NK-92 (cell line): ENCODE measurements around the gene CDH20.

Experiments used
- DNase-seq: peaks from one replicate; lab custom pipeline; 2025; ENCODE audit not compliant: unreplicated experiment; lab: John Stamatoyannopoulos, UW

CDH20 gene

DNA sequence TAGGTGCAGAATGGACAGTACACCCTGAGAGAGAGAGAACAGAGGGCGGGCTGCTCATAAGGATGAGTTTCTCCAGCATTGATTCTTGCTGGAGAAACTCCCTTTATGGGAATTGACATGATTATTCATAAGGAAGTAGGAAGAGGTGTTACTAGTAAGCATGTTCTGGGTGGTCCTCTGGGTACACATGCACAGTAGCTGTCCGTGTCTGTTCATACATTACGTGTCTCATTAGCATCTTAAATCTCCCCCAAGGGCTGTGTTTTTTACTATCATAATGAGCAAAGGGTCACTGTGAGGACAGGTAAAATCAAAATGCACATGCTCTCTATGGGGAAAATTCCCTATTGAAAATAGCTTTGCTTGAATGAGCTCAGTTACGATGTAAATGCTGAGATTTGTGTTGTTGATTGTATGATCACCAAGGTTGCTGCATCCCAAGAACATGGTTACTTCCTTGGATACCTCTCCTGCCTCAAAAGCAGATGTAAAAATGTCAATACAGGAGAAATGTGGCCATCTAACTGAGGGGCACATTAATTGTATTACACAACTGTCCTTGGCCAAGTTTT is 238.9 kb downstream of the CDH20 start:
- DNase-seq: no peak

DNA sequence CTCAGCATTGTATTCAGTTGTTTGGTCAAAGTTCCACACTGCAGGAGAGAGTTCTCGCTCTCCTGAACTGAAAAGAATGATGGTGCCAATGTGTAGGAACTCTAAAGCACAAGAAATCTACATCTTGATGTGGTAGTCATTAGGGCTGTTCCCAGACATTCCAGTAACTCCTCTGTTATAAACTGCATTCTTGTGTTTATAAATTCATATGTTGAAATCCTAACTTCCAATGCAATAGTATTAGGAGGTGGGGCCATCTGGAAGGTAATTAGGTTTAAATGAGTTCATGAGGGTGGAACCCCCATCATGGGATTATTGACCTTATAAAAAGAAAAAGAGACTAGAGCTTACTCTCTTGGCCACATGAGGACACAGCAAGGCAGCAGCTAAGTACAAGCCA is 239.6 kb downstream of the CDH20 start:
- no peak for DNase-seq

DNA sequence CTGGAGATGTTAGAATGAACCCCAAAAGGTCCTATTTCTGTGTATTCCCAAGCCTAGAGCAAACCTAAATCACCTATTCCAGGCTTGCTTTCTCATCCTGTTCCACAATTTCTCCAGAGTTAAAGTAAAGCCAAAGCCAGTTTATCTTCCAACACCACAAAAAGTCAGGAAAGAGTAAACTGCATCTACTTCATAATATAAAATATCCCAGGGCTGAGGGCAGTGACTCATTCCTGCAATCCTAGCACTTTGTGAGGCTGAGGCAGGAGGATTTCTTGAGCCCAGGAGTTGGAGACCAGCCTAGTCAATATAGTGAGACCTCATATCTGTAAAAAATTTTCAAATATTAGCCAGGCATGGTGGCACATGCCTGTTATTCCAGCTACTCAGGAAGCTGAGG is 241.4 kb downstream of the CDH20 start:
- DNase-seq: no peak

DNA sequence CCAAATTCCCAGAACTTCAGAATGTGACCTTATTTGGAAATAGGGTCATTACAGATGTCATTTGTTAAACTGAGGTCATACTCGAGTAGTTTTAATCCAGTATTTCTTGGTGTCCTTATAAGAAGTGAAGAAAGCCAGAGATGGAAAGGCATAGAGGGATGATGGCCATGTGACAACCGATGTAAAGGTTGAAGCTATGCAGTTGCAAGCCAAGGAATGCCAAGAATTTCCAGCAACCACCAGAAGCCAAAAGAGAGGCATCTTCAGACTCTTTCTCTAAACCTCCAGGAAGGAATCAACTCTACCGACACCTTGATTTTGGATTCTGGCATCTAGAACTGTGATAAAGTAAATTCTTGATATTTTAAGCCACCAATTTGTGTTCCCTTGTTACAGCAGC is 242.2 kb downstream of the CDH20 start:
- DNase-seq: no peak

DNA sequence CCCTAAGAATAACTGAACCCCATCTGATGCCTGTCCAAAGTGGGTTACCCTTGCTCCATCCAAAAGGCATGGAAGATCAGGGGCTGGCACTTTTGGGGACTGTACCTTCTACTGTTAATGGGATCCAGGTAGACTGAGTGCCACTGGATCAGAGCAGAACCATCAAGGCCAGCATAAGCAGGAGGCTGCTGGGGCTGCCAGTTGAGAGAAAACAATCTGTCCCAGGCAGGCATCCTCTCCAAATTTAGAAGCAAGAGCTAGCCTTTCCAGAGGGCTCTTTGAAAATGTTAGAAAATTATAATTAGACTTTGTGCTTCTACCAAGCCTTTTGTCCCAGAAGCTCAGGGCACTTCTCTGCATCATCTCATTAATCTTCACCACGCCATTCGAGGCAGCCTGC is 245.6 kb downstream of the CDH20 start:
- no peak for DNase-seq

DNA sequence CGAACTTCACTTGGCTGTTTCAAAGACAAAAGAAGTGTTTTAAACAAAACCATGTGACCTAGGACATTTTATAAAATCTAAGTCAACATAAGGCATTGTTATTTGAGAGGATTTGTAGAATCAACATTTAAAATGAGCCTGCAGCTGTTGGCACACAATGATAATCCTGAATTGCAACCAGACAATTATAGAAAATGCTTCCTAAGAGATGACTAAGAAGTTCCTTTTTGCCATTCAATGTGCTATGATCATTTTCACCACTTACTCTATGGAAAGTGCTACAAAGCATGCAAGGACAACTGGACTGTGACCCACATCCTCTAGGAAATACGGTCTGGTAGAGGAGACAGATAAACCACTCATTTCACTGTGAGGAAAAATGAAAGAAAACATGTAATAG is 246.4 kb downstream of the CDH20 start:
- no peak for DNase-seq

DNA sequence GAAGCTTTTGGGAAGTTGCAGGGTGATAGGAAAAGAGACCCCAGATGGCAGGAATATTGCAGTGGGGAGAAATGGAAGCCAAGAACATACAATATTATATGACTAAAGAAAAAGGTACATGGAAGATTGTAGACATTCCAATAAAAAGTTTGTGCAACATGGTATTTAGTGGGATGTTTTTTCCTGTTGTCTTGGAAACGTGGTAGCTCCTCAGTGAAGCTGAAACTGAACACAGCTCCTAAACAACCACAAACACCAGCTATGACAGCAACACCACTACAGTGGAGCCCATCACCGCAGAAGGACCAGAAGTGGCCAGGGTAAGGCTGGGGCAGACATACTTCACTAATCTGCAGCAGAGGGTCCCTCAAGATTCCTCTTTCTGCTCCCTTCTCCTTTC is 246.8 kb downstream of the CDH20 start:
- DNase-seq: no peak

DNA sequence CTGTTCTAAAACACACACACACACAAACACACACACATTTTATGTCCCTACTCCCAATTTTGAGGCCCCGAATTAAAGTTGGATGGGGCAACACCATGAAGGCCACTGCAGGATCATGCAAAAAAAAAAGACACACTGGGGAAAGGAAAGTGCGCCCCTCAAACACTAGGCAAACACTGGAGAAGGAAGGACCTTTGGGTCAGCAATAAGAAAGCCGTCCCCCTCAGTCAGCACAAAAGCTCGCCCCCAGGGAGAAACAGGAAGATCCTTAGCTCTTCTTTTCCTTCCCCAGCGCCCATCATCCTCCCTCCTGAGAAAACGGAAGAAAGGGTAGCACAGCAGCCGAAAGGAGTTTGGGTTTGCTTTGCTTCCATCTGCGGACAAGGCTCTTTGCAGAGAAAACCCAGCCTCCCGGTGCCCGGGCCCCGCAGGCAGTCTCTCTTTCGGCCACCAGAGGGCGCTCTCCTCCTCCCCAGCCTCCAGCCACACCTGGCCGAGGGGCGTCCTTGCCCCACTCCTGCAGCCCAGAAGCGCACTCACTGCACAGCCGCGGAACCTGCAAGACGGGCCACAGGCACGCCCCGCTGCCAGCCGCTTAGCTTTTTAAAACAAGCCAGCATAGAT is 248.5 kb downstream of the CDH20 start:
- no peak for DNase-seq

DNA sequence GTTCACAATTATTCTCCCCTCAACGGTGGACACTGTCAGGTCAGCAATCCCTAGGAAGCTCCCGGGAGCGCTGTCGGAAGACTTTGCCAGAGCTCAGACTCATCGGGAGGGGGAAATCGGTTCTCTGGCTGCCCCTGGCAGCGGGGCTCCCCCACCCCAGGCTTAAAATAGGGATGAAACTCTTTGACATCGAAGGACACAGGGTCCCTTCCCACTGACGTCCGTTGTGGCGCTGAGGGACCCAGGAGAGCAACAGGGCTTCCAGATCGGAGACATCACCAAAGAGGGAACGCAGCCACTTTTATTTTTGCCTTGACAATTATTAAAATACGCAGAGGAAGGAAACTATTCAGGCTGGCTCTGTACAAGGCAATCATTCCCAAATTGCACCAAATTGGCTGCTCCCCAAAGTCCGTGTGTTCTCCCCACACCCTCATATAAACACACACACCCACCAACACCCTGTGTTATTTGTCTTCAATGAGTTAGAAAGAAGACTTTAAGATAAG is 249.0 kb downstream of the CDH20 start:
- DNase-seq: no peak

DNA sequence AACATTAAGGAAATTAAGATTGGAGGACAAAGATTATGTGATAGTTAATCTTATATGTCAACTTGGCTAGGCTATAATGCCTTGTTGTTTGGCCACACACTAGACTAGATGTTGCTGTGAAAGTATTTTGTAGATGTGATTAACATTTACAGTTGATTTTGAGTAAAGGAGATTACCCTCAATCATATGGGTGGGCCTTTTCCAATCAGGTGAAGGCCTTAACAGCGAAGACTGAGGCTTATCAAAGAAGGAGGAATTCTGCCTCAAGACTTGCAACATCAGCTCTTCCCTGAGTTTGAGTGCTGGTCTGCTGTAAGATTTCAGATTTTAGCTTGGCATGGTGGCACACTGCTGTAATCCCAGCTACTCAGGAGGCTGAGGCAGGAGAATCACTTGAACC is 250.3 kb downstream of the CDH20 start:
- no peak for DNase-seq

DNA sequence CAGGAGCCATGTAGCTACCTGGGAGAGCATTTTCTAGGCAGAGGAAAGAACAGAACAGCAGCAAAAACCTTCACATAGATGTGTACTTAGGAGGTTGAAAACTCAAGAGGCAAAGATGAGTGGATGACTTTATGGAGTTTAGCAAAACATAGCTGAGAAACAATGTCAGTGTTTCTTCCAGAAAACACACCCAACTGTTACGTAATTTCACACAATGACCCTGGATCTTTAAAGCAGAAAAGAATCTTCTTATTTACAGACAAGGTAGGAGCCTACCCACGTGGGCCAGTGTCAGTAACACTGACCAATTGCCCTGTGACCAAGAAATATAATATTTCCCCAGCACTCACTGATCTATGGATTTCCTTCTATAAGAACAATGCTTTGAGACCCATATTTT is 254.6 kb downstream of the CDH20 start:
- no peak for DNase-seq

DNA sequence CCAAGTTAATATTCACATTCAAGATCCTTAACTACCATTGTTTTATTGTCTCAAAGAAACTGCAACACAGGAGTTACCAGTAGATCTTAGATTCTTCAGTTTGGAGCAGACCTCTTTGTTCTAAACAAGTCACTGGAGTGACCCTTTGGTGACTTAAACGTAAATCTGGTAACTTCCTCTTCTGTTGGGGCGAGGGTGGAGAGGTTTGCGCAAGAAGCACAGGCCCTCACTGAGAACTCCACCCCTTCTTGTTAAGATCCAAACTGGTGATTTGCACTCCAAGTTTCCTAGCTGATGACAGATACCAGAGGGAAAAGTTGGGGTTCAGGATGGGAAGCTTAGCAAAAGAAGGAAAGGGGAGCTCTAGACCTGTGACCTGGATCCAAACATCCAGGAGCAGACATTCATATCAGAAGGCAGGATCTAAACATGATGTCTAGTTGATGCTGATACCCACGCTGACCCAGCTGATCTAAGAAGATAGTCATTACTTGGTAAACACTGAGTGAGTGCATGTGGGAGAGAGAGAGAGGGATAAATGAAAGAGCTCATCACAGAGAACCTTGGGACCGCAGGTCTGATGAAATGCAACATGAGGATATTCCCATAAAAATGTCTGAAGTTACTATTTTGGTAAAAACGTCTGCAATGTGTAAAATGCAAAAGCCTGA is 256.0 kb downstream of the CDH20 start:
- no peak for DNase-seq

DNA sequence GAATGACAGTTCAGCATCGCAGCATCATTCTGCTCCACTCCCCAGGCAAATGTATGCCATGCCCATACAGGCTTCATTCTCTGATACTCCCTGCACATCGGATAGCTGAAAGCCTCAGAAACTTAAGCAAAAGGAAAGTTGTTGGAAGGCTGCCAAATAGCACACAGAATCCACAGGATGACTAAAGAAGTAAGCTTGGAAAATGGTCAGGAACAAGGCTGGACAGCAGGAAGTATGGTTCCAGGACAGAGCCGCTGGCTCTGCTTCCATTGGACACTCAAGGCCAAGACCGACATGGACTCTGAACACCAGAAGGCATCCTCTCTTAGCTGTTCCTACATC is 256.5 kb downstream of the CDH20 start:
- DNase-seq: no peak

DNA sequence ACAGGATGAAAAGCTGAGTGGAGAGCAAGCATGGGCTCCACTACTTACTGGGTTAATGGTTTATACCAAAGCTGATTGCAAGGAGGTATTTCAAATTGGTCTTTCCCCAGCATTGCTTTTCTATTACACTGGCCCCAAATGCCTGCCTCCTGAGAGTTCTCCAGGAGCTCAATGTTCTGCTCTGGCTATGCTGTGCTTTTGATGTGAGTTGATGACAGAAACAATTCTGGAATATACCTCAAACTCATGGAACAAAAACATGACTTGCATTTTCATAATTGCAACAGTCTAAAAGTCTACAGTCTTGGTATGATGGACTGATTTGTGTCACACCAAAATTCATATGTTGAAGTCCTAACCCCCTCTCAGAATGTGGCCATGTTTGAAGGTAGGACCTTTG is 258.0 kb downstream of the CDH20 start:
- DNase-seq: no peak

DNA sequence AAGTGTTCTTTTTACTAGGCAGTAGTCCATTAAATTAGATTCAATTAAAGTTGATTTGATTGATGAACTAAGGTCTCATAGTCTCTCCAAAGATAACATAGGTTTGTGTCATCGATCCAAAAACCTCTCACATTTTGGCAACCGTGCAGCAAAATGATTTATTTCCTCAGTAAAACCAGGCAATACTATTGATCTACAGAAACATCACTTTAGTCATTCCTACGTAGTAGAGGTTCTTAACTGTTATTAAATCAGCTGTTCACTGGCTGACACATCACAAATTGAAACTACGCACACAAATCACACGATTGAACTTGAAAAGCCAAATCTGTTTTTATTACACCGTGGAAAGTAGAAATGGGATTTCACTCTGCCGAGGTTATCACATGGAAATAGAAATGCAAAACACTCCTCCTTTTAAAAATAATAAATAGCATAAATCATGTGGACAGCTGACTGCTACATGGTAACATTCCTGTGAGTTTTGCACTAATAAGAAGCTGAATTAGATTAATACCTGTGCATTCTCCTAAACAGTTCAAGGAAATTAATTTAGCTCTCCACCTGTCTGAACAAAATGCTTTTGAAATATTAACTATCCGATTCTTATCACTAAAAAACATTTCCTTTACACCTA is 262.5 kb downstream of the CDH20 start:
- no peak for DNase-seq

DNA sequence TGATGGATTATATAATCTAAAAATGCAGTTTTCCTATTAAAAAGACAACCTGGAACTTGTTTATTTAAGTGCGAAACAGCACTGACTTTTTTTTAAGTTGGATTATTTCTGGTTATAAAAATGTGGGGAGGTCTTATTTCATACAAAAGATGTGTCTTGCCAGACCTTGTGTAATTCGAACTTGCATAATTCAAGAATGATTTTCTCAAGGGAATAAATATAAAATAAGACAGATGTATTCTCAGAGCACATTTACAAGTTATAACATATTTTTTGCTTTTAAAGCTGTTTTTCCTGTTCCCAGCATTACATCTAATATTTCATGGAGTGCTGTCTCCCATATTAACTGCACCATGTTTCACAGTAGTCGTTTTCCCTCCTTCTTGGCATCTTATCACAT is 263.1 kb downstream of the CDH20 start:
- no peak for DNase-seq

DNA sequence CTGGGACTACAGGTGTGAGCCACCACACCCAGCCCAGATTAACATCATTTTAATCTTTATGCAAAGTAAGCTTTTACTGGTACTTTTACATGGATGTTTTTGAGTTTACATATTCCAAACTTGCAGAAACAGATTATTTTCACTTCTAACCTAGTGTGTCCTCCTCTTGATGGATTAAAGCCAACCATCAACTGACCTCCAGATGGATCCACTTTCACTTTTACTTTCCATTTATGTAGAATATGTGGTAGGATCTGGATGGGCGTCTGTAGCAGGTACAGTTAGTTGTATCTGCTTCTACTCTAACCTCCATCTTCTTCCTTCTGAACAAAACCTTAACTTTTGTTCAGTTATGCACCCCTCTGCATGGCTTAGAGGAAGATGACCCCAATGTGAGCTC is 264.1 kb downstream of the CDH20 start:
- no peak for DNase-seq

DNA sequence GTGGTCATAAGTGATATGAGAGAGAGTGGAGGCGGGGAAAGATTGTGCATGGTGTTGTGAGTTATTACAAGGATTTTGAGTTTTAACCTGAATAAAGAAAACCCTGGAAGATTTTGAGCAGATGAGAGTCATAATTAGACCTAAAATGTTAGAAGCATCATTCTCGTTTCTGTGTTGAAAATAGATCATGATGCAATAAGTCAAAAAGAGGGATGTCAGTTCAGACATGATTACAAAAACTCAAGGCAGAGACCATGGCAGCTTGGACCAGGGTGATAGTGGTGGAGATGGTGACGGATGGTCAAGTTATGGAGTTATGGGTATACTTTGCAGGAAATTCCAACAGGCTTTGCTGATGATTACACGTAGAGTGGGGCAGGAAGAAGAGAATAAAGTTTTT is 267.2 kb downstream of the CDH20 start:
- DNase-seq: no peak

DNA sequence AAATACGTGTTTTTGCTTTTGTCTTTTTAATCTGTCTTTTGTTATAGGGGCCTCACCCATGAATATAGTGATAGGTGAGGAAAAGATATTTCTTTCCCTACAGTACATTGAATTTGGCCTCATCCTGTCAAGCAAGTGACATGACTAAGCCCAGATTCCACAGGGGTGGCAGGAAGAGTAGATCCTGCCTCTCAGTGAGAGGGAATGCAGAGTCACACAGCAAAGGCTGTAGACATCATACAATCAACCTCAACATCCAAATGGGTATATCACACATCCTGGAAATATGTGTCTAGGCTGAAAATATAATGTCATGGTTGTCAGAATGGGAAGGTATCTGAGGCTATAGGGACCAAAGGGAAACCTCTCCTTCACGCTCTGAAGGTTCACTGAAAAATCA is 269.6 kb downstream of the CDH20 start:
- no peak for DNase-seq
